Stimulated activated CD4-positive, alpha-beta T cell treated with anti-CD3 and anti-CD28 coated beads, TNF-alpha, amount 100 ng/mL, for 24 hours (primary cell): ENCODE data around the gene PLA2G15.
"Not testable (repeated sequence)": the region's sequence is repeated elsewhere in the genome, so short reads cannot be mapped to it uniquely, and the experiment has no call there.

Source experiments
- DNase-seq, 3 experiments: peaks; one replicate each; pipeline ENCODE4 v3.0.0-alpha.2; 2020; ENCODE audit warnings: low read depth in 3 of 3

Gene PLA2G15

DNA sequence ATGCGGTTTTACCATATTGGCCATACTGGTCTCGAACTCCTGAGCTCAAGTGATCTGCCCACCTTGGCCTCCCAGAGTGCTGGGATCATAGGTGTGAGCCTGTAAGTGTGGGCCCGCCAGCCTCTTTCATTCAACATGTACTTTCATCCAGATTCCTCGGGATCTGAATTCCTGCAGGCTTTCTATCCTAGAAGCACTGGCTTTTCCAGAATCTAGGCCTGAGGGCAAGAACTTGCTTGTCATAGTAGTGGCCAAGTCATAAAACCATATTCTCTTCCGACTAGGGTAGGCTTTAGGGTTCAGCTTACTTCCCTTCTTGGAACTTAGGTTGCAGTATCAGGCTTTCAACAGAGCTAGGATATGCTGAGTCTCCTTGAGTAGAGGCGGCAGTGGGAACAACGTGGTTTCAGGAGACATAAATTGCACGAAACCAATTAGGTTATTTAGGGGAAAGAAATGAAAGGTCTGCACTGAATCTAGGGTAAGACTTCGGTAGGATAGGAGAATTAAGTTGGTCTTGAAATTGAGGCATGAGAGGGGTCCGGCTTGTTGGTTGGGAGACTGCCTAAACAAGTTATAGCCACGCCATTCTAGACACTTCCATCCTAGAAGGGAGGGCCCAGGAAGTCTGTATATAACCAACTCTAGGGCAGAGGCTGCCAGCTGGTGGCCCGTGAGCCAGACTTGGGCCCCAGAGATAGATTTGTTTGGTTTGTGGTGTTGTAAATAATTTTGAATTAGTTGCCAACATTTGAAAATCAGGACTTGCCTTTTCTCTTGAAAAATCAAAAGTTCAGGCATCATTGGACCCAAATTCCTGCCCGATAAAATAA, 34.8 kb downstream of the PLA2G15 start:
- DNase-seq: no peak

DNA sequence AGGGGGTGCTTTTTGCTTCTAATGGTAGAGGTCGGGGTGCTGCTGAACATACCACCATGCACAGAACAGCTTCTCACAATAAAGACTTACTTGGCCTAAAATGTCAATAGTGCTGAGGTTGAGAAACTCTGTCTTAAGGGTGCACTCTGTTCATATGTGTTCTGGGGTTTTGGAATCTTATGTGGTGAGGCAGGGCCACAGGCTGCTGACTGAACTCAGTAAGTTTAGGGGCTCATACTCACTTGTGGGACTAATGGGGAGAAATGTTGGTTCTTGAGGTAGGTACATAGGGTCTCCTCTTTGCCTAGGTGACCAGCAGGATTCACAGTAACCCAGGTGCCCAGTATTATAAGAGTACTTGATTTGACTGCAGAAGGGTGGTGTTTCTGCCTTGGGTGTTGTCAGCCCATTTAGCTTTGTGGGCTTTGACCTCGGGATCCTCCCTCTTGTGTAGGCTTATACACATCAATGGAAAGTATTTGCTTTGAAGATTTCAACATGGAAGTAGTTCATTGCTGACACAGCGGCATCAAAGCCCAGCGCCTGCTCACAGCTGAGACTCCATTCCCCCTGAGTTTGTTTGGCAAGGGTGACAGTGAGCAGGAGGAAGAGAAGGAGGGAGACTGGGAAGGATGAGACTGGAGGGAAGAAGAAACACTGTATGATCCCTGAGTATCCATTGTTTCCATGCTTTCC, 36.3 kb downstream of the PLA2G15 start:
- DNase-seq: no peak

DNA sequence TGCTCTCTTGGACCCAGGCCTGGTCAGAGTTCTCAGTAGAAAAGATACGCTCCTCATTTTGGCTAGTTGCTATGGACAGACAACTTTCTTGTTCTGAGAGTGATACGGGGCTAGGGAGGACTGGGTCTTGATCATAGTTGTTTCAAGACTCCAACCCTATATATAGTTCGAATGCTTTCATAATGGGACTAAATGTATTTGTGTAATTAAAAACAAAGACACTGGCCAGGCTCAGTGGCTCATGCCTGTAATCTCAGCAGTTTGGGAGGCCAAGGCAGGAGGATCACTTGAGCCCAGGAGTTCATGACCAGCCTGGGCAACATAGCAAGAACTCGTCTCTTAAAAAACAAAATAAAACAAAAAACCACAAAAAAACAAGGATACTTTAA, 36.9 kb downstream of the PLA2G15 start:
- DNase-seq: no peak

DNA sequence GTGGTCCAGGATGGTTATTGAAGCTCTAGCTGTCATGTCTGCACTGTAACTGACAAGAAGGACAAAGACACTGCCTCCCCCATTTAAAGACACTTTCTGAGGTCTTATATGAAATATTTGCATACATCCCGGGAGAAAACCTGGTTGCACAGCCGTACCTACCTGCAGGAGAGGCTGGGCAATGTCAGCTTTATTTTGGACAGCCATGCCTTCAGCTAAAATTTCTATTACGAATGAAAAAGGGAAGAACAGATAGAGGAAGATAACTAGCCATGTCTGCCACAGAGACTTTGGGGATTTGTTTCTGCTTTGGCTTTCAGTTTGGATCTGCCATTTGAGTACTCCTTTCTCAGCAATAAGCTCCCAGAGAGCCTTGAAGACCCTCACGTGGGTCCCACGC, 38.2 kb downstream of the PLA2G15 start:
- no peak for DNase-seq

DNA sequence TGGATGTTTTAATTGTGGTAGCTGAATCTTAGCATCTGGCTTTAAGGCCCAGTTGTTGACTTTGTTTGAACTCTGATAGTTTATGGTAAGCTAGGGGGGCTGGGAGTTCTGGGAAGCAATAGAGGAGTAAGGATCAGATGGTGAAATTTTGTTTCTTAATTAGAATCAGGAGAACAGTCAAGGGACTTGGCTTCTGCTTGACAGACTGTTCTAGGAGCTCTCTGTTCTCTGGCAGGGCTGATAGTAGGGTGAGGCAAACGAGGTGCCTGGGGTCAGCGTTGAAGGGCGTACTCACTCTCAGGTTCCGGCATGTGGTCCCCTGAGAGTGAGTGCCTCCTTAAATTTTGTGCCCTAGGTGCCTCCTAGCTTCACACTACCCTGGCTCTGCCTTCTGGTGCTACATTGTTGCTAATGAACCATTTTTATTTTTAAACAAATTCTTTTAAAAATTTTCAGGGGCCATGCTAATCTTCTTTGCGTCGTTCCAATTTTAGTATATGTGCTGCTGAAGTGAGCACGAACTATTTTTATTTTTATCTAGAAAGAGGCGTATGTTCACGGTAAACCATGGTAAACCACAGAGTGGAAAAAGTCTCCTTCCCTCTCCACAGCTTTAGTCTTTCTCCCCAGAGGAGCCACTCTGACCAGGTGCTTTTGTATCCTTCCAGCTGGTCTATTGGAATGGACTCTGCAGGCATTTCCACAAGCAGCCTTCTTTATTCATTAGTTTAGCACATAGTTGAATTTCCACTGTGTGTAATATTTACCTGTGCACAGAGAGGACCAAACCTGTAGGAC, 38.8 kb downstream of the PLA2G15 start:
- no peak for DNase-seq

DNA sequence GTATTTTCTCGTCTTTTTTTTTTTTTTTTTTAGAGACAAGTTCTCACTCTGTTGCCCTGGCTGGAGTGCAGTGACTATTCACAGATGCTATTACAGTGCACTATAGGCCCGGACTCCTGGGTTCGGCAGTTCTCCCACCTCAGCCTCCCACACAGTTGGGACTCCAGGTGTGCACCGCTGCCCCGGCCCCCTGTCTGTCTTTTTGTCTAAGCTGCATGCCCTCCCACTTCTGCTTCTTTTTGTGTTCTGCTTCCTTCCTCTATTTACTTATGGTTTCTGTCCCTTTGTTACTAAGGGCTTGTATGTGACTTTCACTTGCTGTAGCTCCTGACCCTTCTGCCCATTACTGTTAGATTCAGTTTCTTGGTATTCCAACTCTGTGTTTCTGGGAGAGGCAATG, 39.7 kb downstream of the PLA2G15 start:
- no peak for DNase-seq

DNA sequence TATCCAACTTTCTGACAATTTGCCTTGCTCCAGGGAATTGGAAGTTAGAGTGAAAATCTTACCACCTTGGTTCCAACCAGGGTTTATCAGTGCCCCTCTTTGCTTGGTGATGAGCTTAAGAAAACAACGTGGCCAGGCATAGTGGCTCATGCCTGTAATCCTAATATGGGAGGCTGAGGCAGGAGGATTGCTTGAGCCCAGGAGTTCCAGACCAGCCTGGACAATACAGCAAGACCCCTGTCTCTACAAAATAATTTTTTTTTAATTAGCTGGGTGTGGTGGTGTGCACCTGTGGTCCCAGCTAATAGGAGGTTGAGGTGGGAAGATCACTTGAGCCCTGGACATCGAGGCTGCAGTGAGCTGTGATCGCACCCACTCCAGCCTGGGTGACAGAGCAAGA, 40.5 kb downstream of the PLA2G15 start:
- DNase-seq: no peak

DNA sequence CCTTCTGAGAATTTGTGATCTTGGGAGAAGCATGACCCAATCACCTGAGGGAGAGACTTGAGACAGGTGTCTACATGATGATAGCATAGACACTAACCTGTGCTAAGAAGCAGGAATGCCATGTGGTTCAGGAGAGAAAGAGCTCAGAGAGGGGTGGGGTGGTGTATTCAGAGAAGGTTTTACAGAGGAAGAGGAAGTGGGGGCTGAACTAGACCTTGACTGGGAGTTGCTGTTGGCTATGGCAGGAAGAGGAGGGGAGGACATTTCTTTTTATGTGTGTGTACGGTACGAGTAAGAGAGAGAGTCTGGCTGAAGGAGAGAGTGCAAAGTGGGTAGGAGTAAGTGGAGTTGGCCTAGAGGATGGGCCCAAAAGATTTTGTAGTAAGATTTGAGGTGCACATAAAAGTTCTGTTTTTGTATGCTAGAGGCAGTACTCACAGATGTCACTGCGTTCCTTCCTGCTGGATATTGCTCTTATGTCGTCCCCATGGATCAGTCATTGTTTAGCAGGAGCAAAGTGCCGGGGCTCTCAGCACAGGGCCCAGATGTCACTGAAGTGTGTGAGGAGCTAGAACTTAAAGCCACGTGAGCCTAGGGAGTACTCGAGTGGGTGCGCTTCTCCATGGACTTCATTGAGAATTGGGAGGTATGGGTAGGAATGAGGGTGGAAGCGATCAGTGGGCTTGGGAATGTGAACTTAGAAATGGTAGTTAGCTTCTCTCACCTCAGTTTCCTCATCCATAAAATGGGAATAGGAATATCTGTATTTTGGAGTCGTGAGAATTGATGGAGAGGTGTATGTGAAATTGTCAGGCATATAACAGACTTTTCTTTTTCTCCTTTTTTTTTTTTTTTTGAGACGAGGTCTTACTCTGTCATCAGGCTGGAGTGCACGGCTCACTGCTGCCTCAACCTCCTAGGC, 41.2 kb downstream of the PLA2G15 start:
- DNase-seq: no peak

DNA sequence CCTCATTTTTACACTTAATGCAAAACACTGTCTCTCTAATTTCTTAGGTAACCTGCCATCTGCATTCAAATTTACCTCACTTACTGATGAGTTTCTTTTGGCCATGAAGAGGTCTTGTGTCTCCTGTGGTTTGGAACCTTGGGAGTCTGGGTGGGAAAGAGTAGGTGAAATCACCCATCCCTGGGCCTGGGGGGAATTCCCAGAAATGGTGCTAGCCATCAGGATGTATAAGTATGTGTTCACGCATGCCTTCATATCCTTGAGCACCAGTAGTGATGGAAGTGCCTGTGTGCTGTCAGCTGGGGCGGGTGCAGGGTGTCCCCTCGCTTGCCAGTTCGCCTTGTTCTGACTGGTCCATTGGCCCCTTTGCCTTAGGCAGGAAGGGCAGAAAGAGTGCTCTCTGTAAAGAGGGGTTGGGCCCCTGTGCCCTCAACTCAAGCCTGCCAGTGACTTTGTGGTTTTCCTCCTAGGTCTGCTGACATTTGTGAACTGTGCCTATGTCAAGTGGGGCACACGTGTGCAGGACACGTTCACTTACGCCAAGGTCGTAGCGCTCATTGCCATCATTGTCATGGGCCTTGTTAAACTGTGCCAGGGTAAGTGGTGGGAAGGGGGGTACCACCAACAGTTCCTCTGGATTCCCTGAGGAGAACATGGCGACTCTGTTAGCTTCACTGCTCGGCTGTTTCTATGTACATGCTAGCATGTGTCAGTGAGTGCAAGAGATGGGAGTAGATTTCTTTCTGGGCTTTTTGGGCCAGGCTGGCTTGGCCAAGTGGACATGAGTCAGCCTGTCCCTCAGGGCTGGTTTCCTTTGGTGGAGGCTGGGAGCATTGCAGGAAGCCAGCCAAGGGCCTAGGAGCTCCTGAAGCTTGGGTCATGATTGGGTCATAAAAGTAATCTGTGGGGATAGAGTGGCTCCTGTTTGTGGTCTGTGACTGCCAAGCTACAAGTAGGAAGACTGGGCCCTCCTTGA, 42.4 kb downstream of the PLA2G15 start:
- DNase-seq: no peak

DNA sequence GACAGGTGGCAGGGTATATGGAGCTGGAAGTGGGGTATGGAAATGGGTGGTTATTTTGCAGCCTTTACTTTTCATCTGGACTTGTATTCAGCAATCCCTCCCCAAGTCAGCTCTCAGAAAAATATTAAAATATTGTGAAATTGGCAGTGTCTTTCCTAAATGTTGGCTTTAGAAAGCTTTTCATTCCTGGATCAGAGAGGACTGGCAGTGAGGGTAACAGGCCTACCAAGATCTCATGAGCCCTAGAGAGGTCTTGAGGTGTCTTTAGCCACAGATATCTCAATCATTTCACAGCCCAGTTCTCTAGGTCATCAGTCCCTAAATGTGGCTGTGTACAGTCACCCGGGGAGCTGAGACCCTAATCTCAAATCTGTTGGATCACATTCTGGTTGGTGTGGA, 43.1 kb downstream of the PLA2G15 start:
- DNase-seq: no peak

DNA sequence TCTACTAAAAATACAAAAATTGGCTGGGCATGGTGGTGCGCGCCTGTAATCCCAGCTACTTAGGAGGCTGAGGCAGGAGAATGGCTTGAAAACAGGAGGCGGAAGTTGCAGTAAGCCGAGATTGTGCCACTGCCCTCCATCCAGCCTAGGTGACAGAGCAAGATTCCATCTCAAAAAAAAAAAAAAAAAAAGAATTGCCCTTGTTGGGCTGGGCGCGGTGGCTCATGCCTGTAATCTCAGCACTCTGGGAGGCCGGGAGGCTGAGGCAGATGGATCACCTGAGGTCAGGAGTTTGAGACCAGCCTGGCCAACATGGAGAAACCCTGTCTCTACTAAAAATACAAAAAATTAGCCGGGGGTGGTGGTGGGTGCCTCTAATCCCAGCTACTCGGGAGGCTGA, 43.6 kb downstream of the PLA2G15 start:
- DNase-seq: not testable (repeated sequence)

DNA sequence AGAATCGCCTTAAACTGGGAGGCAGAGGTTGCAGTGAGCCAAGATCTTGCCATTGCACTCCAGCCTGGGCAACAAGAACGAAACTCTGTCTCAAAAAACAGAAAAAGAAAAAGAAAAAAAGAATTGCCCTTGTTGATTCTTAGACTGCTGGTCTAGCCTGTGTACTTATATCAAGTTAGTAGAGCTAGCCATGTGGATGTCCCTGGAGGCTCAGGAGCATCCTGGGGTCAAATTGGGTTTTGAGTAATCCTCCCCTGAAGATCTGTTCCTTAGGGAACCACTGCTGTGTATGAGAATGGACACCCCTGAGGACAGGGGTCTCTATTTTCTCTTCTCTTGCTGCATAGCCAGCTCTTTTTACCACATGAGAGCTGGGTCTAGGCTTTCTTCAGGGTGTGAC, 44.0 kb downstream of the PLA2G15 start:
- DNase-seq: no peak

DNA sequence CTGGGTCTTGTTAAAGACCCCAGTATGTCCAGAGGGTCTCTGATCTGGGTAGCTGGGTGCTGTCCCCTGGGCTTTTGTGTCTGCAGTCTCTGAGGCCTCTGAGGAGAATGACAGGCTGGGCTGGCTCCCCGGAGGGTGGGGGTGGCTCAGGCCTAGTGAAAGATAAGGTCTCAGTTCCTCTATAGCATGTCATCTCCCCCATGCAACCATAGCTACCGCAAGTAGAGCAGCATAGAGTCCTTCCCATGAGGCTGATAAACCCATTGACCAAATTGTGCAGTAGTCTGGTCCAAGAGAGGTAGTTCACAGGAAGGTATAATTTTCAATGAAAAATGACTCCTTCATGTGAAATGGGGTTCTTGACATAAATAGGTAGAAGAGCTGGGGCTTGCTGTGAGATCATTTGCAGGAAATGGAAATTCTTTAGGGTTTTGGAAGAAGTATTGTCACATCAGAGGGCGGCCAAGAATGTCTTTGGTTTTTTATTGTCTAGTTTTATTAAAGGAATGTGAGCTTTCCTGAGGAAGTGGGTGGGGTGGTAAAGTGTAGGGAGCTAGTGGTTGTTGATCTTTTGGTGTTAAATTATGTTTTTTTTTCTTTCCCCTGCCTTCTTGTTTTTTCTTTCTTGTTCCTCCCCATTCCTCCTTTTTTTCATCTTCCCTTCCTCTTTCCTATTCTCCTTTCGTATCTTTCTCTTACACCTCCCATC, 44.6 kb downstream of the PLA2G15 start:
- peak in 1 of 3 experiments; percentile 64 for DNase-seq

DNA sequence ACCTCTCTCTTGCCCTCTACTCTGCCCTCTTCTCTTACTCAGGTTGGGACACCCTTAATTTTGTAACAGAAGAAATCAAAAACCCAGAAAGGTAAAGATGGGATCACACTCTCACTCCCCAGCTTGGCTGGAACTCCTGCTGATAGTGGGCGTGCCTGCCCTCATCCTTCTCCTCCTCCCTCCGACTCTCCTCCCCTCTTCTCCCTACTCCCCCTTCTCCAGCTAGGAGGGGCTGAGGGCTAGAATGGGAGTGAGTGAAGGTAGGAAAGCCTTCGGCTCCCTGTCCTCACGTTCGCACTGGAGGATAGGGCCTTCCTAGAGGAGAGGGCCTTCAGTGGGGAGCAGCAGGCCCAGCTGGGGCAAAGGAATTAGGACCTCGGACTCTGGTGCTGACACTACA, 45.3 kb downstream of the PLA2G15 start:
- DNase-seq: no peak

DNA sequence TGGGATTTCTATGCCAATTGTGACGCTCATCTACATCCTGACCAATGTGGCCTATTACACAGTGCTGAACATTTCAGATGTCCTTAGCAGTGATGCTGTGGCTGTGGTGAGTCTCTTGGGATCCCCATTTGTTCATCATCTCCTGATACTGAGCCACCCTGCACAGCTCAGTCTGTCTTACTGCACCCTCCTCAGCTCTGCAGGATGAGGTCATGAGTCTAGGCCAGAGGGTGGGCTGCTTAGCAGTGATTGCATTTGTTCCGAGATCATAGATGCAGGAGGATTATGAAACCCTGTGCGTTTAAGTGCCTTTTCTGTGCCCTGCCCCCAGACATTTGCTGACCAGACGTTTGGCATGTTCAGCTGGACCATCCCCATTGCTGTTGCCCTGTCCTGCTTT, 46.1 kb downstream of the PLA2G15 start:
- DNase-seq: no peak

DNA sequence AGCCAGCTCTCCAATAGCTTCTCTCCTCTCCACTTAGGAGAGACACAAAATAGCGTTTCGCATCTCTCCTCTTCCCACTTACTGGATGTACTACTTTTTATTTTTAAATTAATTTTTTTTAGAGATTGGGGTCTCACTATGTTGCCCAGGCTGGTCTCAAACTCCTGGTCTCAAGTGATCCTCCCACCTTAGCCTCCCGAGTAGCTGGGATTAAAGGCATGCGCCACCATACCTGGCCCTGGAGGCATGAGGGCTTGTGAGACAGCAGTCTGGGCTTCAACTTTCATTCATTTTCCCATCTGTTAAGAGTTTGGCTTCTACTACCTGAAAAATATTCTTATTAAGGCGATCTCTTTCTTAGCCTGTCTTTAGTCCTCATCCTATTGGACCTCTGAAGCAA, 47.3 kb downstream of the PLA2G15 start:
- DNase-seq: no peak

DNA sequence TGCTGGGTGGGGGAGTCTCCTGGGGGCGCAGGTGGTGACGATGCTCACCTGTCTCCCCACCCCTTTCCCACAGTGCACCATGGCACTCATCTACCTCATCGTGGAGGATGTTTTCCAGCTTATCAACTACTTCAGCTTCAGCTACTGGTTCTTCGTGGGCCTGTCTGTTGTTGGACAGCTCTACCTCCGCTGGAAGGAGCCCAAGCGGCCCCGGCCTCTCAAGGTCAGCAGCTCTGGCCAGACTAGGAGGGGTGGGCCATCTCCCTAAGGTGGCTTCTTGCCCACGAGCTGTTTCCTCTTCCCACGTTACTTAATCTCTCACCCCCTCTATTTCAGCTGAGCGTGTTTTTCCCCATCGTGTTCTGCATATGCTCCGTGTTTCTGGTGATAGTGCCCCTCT, 51.1 kb downstream of the PLA2G15 start:
- no peak for DNase-seq

DNA sequence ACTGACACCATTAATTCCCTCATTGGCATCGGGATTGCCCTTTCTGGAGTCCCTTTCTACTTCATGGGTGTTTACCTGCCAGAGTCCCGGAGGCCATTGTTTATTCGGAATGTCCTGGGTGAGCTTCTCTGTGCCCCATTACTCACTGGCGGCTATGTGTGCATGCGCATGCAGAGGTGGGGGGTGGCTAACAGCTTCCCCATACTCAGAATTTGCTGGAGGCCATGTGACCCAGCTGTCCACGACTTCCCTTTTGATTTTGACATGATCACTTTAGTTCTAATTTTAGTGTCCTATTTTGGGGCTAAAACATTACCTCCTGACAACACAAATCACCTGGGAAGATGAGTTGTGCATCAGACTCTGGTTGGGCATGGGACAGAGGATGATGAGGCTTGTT, 51.5 kb downstream of the PLA2G15 start:
- DNase-seq: no peak

DNA sequence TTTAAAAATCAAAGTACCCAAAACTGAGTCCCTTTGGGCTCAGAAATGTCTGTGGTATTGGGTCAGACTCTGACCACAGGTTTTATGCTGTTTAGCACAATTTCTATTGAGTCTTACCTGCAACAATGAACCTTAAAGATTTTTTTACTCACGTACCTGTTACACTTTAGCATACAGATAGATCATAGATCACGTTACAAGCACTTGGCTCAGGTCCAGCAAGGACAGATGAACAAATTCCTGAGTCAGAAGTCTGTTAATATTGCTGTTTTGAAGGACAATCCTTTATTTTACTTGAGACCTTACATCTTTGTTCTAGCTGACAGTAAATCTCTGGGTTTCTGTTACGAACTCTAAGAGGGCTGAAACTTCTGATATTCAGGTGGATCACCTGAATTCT, 52.7 kb downstream of the PLA2G15 start:
- no peak for DNase-seq

DNA sequence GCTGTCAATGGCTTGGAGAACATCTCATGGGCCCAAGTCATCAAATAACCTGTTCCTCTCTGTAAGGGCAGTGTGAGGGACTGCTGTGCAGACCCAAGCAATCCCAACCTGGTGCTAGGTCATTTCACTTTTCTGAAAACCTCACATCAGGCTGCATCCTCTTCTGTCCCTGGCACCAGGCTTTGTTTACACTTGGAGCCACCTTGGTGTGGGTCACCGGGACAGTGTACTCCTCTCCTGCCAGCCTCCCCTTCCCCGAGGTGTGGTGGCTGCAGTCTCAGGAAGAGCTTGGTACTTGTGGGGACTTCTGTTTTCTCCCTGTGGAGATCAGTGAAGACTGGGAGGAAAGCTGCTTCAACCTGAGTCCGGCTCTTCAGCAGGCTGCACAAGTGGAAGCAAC, 53.1 kb downstream of the PLA2G15 start:
- DNase-seq: no peak
